Hepatocyte (in vitro differentiated cells): ENCODE data around the gene POC1B. TPM values are rescaled to one million over a fixed set of nuclear protein-coding genes. Genes with fewer than 3 reads are reported as not detected.

ENCODE experiments used
- DNase-seq: peaks from one replicate; pipeline ENCODE4 v3.0.0-alpha.2; 2016; ENCODE audit warnings: low spot score
- H2AFZ ChIP-seq: fragments of 200-600 bp; sonication (generic); 2 replicates; pipeline ENCODE4 v1.6.0; 2016; ENCODE audit warnings: antibody characterized with exemption, mild to moderate bottlenecking
- H3K27ac ChIP-seq: fragments of 200-600 bp; sonication (generic); 2 replicates; pipeline ENCODE4 v1.5.1; 2016; ENCODE audit warnings: mild to moderate bottlenecking
- H3K27me3 ChIP-seq: fragments of 200-600 bp; sonication (generic); 2 replicates; pipeline ENCODE4 v1.6.1; 2016
- H3K36me3 ChIP-seq: fragments of 200-600 bp; sonication (generic); replicated peaks from 2 replicates; pipeline ENCODE4 v1.5.1; 2016; ENCODE audit warnings: low read depth; ENCODE audit not compliant: insufficient read depth
- H3K4me1 ChIP-seq: fragments of 200-600 bp; sonication (generic); 2 replicates; pipeline ENCODE4 v1.5.1; 2016; ENCODE audit warnings: mild to moderate bottlenecking, moderate library complexity; ENCODE audit not compliant: insufficient read depth
- H3K4me2 ChIP-seq: fragments of 200-600 bp; sonication (generic); 2 replicates; pipeline ENCODE4 v1.6.0; 2016
- H3K4me3 ChIP-seq: fragments of 200-600 bp; sonication (generic); 2 replicates; pipeline ENCODE4 v1.5.1; 2016; ENCODE audit warnings: mild to moderate bottlenecking
- H3K79me2 ChIP-seq: fragments of 200-600 bp; sonication (generic); 2 replicates; pipeline ENCODE4 v1.6.0; 2017; ENCODE audit warnings: mild to moderate bottlenecking
- H3K9me2 ChIP-seq: fragments of 200-600 bp; sonication (generic); replicated peaks from 2 replicates; pipeline ENCODE4 v1.6.0; 2017; ENCODE audit warnings: mild to moderate bottlenecking; ENCODE audit not compliant: insufficient read depth
- H3K9me3 ChIP-seq: fragments of 200-600 bp; sonication (generic); 2 replicates; pipeline ENCODE4 v1.5.1; 2016; ENCODE audit warnings: low read depth, mild to moderate bottlenecking
- H4K20me1 ChIP-seq: fragments of 200-600 bp; sonication (generic); 2 replicates; pipeline ENCODE4 v1.6.0; 2016; ENCODE audit warnings: mild to moderate bottlenecking; ENCODE audit not compliant: insufficient read depth, poor library complexity, severe bottlenecking
- CTCF ChIP-seq: fragments of 200-600 bp; sonication (generic); IDR thresholded peaks from 2 replicates; pipeline ENCODE4 v1.5.1; 2016; ENCODE audit warnings: antibody characterized with exemption, mild to moderate bottlenecking; ENCODE audit not compliant: poor library complexity
- EZH2 ChIP-seq: fragments of 200-600 bp; sonication (generic); IDR thresholded peaks from 2 replicates; pipeline ENCODE4 v1.6.1; 2016; ENCODE audit warnings: antibody characterized with exemption, mild to moderate bottlenecking, borderline replicate concordance
- EZH2phosphoT487 ChIP-seq: fragments of 200-600 bp; sonication (generic); IDR thresholded peaks from one replicate; pipeline ENCODE4 v1.6.1; 2018; ENCODE audit warnings: antibody characterized with exemption, mild to moderate bottlenecking, low read depth, moderate library complexity; ENCODE audit not compliant: unreplicated experiment, severe bottlenecking
- WGBS: methylation state at CpG from one replicate; pipeline ENCODE4 v1.1.6; 2016; ENCODE audit warnings: low lambda C conversion rate; ENCODE audit errors: missing lambda C conversion rate; 5-methylcytosine and 5-hydroxymethylcytosine counted together
- polyA plus RNA-seq: library from polyadenylated mRNA; unstranded; fragments of >200 nt; fragmentation: Nextera tagmentation; extraction: Ambion mirVana; gene quantifications from 2 replicates; pipeline ENCODE4 v1.2.1, GENCODE V29; 2016
- total RNA-seq: library from RNA; depleted of rRNA; stranded (reverse); fragments of >200 nt; gene quantifications from 2 replicates; pipeline ENCODE4 v1.2.3, GENCODE V29; 2014

The POC1B gene
- total and polyA plus RNA-seq, 2 experiments from 2014 or later, result 11.6 to 18.9 TPM

DNA sequence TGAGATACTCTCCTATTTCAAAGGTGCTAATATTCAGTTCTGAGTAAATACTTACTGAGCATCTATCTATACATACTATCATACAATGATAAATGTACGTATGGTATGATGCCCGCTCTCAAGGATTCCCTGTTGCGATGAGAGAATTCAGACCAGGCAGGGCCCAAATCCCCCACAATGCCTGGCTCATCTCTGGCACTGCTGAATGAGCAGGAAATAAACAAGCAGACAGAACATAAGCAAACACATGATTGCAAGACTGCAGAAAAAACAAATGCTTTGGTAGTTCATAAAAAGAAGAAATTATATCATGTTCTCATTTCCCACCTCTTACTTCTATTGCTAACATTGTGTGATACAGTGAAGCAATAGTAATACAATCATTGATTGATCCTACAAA is 96.3 kb downstream of the POC1B start:
- WGBS, result 95% methylated on average over 3 of the region's 3 CpGs
- Histone ChIP-seq H3K36me3 (no peaks in the 10 kb centered on the region), H3K27me3 (no peaks in the 10 kb centered on the region), H3K4me1 (no peaks in the 10 kb centered on the region), H3K4me3 (no peak overlapping the region), H4K20me1 (no peaks in the 10 kb centered on the region), H3K9me3 (no peaks in the 10 kb centered on the region), H3K4me2 (no peak overlapping the region), H3K79me2 (no peaks in the 10 kb centered on the region), H2AFZ (no peak overlapping the region), H3K9me2 (no peaks in the 10 kb centered on the region), H3K27ac (no peak overlapping the region)
- TF ChIP-seq EZH2 (no peak), CTCF (no peak), EZH2phosphoT487 (no peak)
- no peak for DNase-seq

GRCh38 chr12:89427508-89428156 is 98.2 kb downstream of the POC1B start:
- Histone ChIP-seq H3K4me3 (no peak overlapping the region), H3K27ac (no peak overlapping the region), H4K20me1 (no peaks in the 10 kb centered on the region), H3K4me2 (no peak overlapping the region), H3K36me3 (no peaks in the 10 kb centered on the region), H2AFZ (no peak overlapping the region), H3K4me1 (no peaks in the 10 kb centered on the region), H3K79me2 (no peaks in the 10 kb centered on the region), H3K9me3 (no peaks in the 10 kb centered on the region), H3K27me3 (no peaks in the 10 kb centered on the region), H3K9me2 (no peaks in the 10 kb centered on the region)
- TF ChIP-seq EZH2phosphoT487 (no peak), EZH2 (no peak), CTCF (no peak)
- no peak for DNase-seq
- WGBS, result 82% methylated on average over 3 of the region's 3 CpGs

DNA sequence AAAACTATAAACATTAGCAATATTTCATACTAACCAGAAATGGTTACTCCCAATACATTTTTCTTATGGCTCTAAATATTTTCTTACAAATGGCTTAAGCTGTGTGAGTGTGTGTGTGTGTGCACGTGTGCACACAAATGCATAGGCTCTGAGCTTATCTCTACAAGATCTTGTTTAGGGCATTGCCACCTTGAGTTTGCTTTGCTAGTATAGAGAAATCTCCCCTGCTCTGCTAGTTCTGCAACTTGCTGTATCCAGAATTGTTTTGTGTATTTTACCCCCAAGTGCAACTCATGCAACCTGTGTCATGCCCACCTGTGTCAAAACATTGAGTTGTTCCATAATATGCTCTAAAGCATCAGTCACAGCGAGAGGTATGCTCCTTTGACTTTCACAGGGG is 101.0 kb downstream of the POC1B start:
- WGBS, result 92% methylated on average over 2 of the region's 2 CpGs
- H3K9me2 ChIP-seq, result no peaks in the 10 kb centered on the region
- H4K20me1 ChIP-seq, result no peaks in the 10 kb centered on the region
- H2AFZ ChIP-seq, result no peak overlapping the region
- no peaks in the 10 kb centered on the region for H3K27me3 ChIP-seq
- no peak overlapping the region for H3K27ac ChIP-seq
- no peak for DNase-seq
- H3K4me2 ChIP-seq, result no peak overlapping the region
- H3K9me3 ChIP-seq, result no peaks in the 10 kb centered on the region
- no peaks in the 10 kb centered on the region for H3K79me2 ChIP-seq
- H3K4me1 ChIP-seq, result no peaks in the 10 kb centered on the region
- H3K4me3 ChIP-seq, result no peak overlapping the region
- TF ChIP-seq EZH2phosphoT487 (no peak), CTCF (no peak), EZH2 (no peak)
- no peaks in the 10 kb centered on the region for H3K36me3 ChIP-seq
